H1 (cell line): Measurements from ENCODE around the gene OSTC. TPM values are rescaled to one million over a fixed set of nuclear protein-coding genes. Genes with fewer than 3 reads are reported as not detected.
A peak's percentile ranks its signal among the peaks of the same experiment; 100 is the strongest.

ENCODE experiments used
- BCL11A ChIP-seq, 2 experiments: IDR thresholded peaks; one replicate each; pipeline ENCODE4 v1.6.1; 2011; ENCODE audit warnings: low read depth in 2 of 2, low read length in 2 of 2, mild to moderate bottlenecking in 2 of 2
- CHD7 ChIP-seq: fragments of 300-600 bp; sonication (generic); IDR thresholded peaks from 2 replicates; pipeline ENCODE4 v1.7.1; 2012; ENCODE audit warnings: low read length, moderate library complexity, mild to moderate bottlenecking, inconsistent platforms; ENCODE audit not compliant: insufficient replicate concordance
- CREB1 ChIP-seq: IDR thresholded peaks from 2 replicates; pipeline ENCODE4 v1.6.1; 2012; ENCODE audit warnings: inconsistent platforms
- POLR2AphosphoS5 ChIP-seq: IDR thresholded peaks from 2 replicates; pipeline ENCODE4 v1.6.1; 2011; ENCODE audit warnings: low read depth, low read length
- RAD21 ChIP-seq, 2 experiments: IDR thresholded peaks in 1 of 2; conservative IDR thresholded peaks in 1 of 2; 2 replicates each; pipeline ENCODE4 v1.6.1; 2011; ENCODE audit warnings: low read depth in 2 of 2, low read length in 2 of 2, improper control_type of control experiment in 1 of 2, inconsistent platforms in 1 of 2, mild to moderate bottlenecking in 1 of 2, moderate library complexity in 1 of 2
- TAF7 ChIP-seq: optimal IDR thresholded peaks from 2 replicates; pipeline ENCODE3; 2011; ENCODE audit warnings: low read depth, mild to moderate bottlenecking, inconsistent platforms, low read length, moderate library complexity, borderline replicate concordance
- TCF12 ChIP-seq: IDR thresholded peaks from 2 replicates; pipeline ENCODE4 v1.6.1; 2011; ENCODE audit warnings: low read depth, mild to moderate bottlenecking, low read length
- polyA plus RNA-seq, 7 experiments: library from polyadenylated mRNA; depleted of rRNA in 3 of 7; stranded (reverse) in 5 of 7; unstranded in 2 of 7; fragments of >200 nt in 5 of 7; fragments of 200-250 nt in 2 of 7; gene quantifications; 1 replicate in 5 of 7; 2 replicates in 1 of 7; 4 replicates in 1 of 7; pipeline versions ENCODE4 v1.2.1 to v1.2.3, GENCODE V29; 2011 to 2013; ENCODE audit warnings: missing spikeins in 2 of 7, mixed read lengths in 2 of 7
- total RNA-seq: library from RNA; stranded (reverse); fragmentation: NEBNext Ultra II Directional; extraction: Animal tissue kit (Norgen Biotek cat#: 25700); gene quantifications from 2 replicates; pipeline ENCODE4 v1.2.1, GENCODE V29; 2021

OSTC gene
- total and polyA plus RNA-seq, 2 of the 8 experiments (the other 6 are each of a cell fraction or from before 2014, with no cell fraction given) = 165 to 176 TPM

- no peak for TF ChIP-seq CHD7
- TF ChIP-seq CREB1 = no peak
- no peak for TF ChIP-seq TCF12
- TF ChIP-seq POLR2AphosphoS5 = no peak
- peak in 1 of 2 experiments; percentile 17; a peak in 1 of 4 replicates for TF ChIP-seq RAD21 (IDR thresholded peaks at IDR 0.05 in 1 of 2, conservative IDR thresholded peaks at IDR 0.05 in 1 of 2; ENCODE audit: low read depth in 2 of 2, low read length in 2 of 2)
- no peak for TF ChIP-seq BCL11A (IDR thresholded peaks at IDR 0.05; ENCODE audit: low read depth in 2 of 2, low read length in 2 of 2)
- TF ChIP-seq TAF7 = no peak
- TF ChIP-seq, all 59 proteins: peak for 1
These were observed 65.9 kb downstream of the OSTC start (continued) for GRCh38 chr4:108716340-108716739.
